ENCODE data around the gene FNIP2.

FNIP2 gene

DNA sequence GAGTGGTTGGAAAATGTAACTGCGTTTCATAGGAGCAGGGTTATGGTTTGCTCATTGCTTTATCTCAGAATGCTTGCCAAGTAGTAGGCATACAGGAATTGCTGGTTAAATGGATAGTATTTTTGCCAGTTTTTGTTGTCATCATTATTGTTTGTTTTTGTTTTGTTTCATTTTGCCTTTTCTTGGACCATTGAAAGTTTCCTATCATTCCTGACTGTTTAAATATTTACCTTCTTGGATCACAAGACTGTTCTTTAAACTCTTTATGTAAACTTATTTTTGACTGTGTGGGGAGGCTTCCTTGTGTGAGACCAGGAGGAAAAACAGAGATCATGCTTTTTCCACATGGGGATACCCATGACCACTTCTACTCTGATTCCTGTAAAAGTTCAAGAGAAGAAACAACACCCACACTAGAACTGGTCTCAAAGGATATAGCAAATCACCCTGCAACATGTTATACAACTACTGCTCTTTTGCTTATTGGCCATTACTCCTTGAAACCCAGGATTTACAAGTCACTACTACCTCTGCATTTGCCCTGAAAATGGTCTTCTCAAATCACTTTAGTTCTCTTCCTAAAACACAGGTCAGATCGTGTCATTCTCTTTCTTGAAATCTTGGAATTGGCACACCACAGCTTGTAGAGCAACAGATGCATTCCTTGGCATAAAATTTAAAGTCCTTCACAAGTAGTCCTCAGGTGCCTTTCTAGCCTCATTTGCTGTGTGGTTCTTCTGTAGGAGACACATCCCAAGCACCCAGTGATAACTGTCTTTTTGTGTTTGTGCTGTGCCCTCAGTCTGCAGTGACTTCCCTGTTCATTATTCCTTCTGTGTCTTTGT lies 51.3 kb downstream of the FNIP2 start:
- no peak overlapping the region for H2AFZ ChIP-seq (ENCODE audit: low read length)
- H3F3A ChIP-seq (ENCODE audit: low read depth): no peaks in the 10 kb centered on the region
- H3K36me3 ChIP-seq (ENCODE audit: insufficient read depth, low read length): no peaks in the 10 kb centered on the region
- peak overlapping the region; percentile 40 for H3K9ac ChIP-seq (ENCODE audit: low read depth, low read length, poor library complexity, severe bottlenecking)
- no peak overlapping the region for H3K4me2 ChIP-seq (ENCODE audit: low read depth, low read length, poor library complexity, severe bottlenecking)
- H3K27me3 ChIP-seq (ENCODE audit: insufficient read depth, low read length, poor library complexity, severe bottlenecking): no peaks in the 10 kb centered on the region
- H3K9me2 ChIP-seq (replicated peaks; ENCODE audit: low read depth, low read length): no peaks in the 10 kb centered on the region
- peaks cover 67% of the 10 kb centered on the region for H3K4me1 ChIP-seq (ENCODE audit: insufficient read depth, low read length, poor library complexity, severe bottlenecking)
- TF ChIP-seq EZH2phosphoT487 (IDR thresholded peaks at IDR 0.05; ENCODE audit: borderline replicate concordance) (no peak), CTCF (conservative IDR thresholded peaks at IDR 0.05; ENCODE audit: low read length) (no peak)
- no peaks in the 10 kb centered on the region for H4K20me1 ChIP-seq (ENCODE audit: insufficient read depth, low read length, poor library complexity, severe bottlenecking)
- H3K9me3 ChIP-seq (ENCODE audit: insufficient read depth, low read depth, low read length): no peaks in the 10 kb centered on the region
- peaks cover 95% of the 10 kb centered on the region for H3K79me2 ChIP-seq (ENCODE audit: insufficient read depth, low read length)
- H3K4me3 ChIP-seq (ENCODE audit: low read length, poor library complexity, severe bottlenecking): no peak overlapping the region

- TF ChIP-seq CTCF (conservative IDR thresholded peaks at IDR 0.05; ENCODE audit: low read length) (no peak), EZH2phosphoT487 (IDR thresholded peaks at IDR 0.05; ENCODE audit: borderline replicate concordance) (no peak)
These were observed 52.6 kb downstream of the FNIP2 start for GRCh38 chr4:158821228-158821971.

DNA sequence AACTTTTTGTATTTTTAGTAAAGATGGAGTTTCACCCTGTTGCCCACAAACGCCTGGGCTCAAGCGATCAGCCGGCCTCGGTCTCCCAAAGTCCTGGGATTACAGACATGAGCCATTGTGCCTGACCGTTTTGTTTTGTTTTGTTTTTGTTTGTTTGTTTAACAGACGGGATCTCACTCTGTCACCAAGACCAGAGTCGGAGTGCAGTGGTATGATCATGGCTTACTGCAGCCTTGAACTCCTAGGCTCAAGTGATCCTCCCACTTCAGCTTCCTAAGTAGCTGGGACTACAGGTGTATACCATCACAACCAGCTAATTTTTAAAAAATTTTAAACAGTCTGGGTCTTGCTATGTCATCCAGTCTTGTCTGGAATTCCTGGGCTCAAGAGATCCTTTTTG lies 53.5 kb downstream of the FNIP2 start:
- Histone ChIP-seq H3K27me3 (ENCODE audit: insufficient read depth, low read length, poor library complexity, severe bottlenecking) (no peaks in the 10 kb centered on the region), H2AFZ (ENCODE audit: low read length) (no peak overlapping the region), H3K4me1 (ENCODE audit: insufficient read depth, low read length, poor library complexity, severe bottlenecking) (peaks cover 83% of the 10 kb centered on the region), H3F3A (ENCODE audit: low read depth) (peaks cover 5% of the 10 kb centered on the region; the same call in 1 of the 2 replicates), H3K79me2 (ENCODE audit: insufficient read depth, low read length) (peaks cover 87% of the 10 kb centered on the region), H3K4me3 (ENCODE audit: low read length, poor library complexity, severe bottlenecking) (no peak overlapping the region), H3K9me2 (replicated peaks; ENCODE audit: low read depth, low read length) (no peaks in the 10 kb centered on the region), H3K36me3 (ENCODE audit: insufficient read depth, low read length) (no peaks in the 10 kb centered on the region), H3K4me2 (ENCODE audit: low read depth, low read length, poor library complexity, severe bottlenecking) (no peak overlapping the region), H4K20me1 (ENCODE audit: insufficient read depth, low read length, poor library complexity, severe bottlenecking) (no peaks in the 10 kb centered on the region), H3K9ac (ENCODE audit: low read depth, low read length, poor library complexity, severe bottlenecking) (no peak overlapping the region), H3K9me3 (ENCODE audit: insufficient read depth, low read depth, low read length) (no peaks in the 10 kb centered on the region)
- TF ChIP-seq EZH2phosphoT487 (IDR thresholded peaks at IDR 0.05; ENCODE audit: borderline replicate concordance): no peak
- TF ChIP-seq CTCF (conservative IDR thresholded peaks at IDR 0.05; ENCODE audit: low read length): no peak

More at GRCh38 chr4:158821228-158821971, 52.6 kb downstream of the FNIP2 start:
- Histone ChIP-seq H4K20me1 (ENCODE audit: insufficient read depth, low read length, poor library complexity, severe bottlenecking) (no peaks in the 10 kb centered on the region), H3K27me3 (ENCODE audit: insufficient read depth, low read length, poor library complexity, severe bottlenecking) (no peaks in the 10 kb centered on the region), H2AFZ (ENCODE audit: low read length) (no peak overlapping the region), H3K4me1 (ENCODE audit: insufficient read depth, low read length, poor library complexity, severe bottlenecking) (peaks cover 80% of the 10 kb centered on the region), H3F3A (ENCODE audit: low read depth) (peaks cover 1% of the 10 kb centered on the region; the same call in 1 of the 2 replicates), H3K9ac (ENCODE audit: low read depth, low read length, poor library complexity, severe bottlenecking) (peak overlapping the region; percentile 40), H3K4me3 (ENCODE audit: low read length, poor library complexity, severe bottlenecking) (no peak overlapping the region), H3K79me2 (ENCODE audit: insufficient read depth, low read length) (peaks cover 95% of the 10 kb centered on the region), H3K36me3 (ENCODE audit: insufficient read depth, low read length) (no peaks in the 10 kb centered on the region), H3K9me3 (ENCODE audit: insufficient read depth, low read depth, low read length) (no peaks in the 10 kb centered on the region), H3K4me2 (ENCODE audit: low read depth, low read length, poor library complexity, severe bottlenecking) (no peak overlapping the region), H3K9me2 (replicated peaks; ENCODE audit: low read depth, low read length) (no peaks in the 10 kb centered on the region)
